ENCODE results near the gene TOPBP1.

Gene TOPBP1

GRCh38 chr3:133606902-133607301 is 54.8 kb downstream of the TOPBP1 start:
- H3K9me3 ChIP-seq (ENCODE audit: insufficient read depth, low read length, severe bottlenecking), result no peaks in the 10 kb centered on the region
- peaks cover 2% of the 10 kb centered on the region; the same call in 1 of the 2 replicates for H3K79me2 ChIP-seq (ENCODE audit: insufficient read depth, low read length)
- peaks cover 89% of the 10 kb centered on the region for H3K36me3 ChIP-seq (ENCODE audit: insufficient read depth, low read length)
- H4K20me1 ChIP-seq (ENCODE audit: insufficient read depth, low read length), result no peaks in the 10 kb centered on the region
- no peak overlapping the region for H3K9ac ChIP-seq (ENCODE audit: low read depth, low read length)
- no peaks in the 10 kb centered on the region for H3K4me1 ChIP-seq (ENCODE audit: insufficient read depth, low read length)
- H3K4me2 ChIP-seq (ENCODE audit: insufficient read depth, low read length), result no peak overlapping the region
- H3K27me3 ChIP-seq (ENCODE audit: insufficient read depth, low read length, poor library complexity), result no peaks in the 10 kb centered on the region
- no peak overlapping the region for H3K27ac ChIP-seq (ENCODE audit: low read length)
- no peak overlapping the region for H2AFZ ChIP-seq (ENCODE audit: low read depth, low read length)
- DNase-seq, result no peak
- no peak overlapping the region for H3K4me3 ChIP-seq (ENCODE audit: low read depth in 1 of 2, low read length in 2 of 2)
- no peak for ATAC-seq (ENCODE audit: insufficient read depth, low read depth)
- TF ChIP-seq EZH2 (IDR thresholded peaks at IDR 0.05; ENCODE audit: borderline replicate concordance, low read depth, low read length, severe bottlenecking) (no peak), CTCF (IDR thresholded peaks at IDR 0.05; ENCODE audit: borderline replicate concordance, extremely low read depth, low read length, poor library complexity, severe bottlenecking) (no peak)

GRCh38 chr3:133606342-133606741 is 55.4 kb downstream of the TOPBP1 start:
- ATAC-seq (ENCODE audit: insufficient read depth, low read depth), result no peak
- H3K4me1 ChIP-seq (ENCODE audit: insufficient read depth, low read length), result no peaks in the 10 kb centered on the region
- no peak overlapping the region for H2AFZ ChIP-seq (ENCODE audit: low read depth, low read length)
- H3K4me2 ChIP-seq (ENCODE audit: insufficient read depth, low read length), result no peak overlapping the region
- peaks cover 2% of the 10 kb centered on the region; the same call in 1 of the 2 replicates for H3K79me2 ChIP-seq (ENCODE audit: insufficient read depth, low read length)
- peaks cover 89% of the 10 kb centered on the region for H3K36me3 ChIP-seq (ENCODE audit: insufficient read depth, low read length)
- no peak overlapping the region for H3K27ac ChIP-seq (ENCODE audit: low read length)
- no peaks in the 10 kb centered on the region for H4K20me1 ChIP-seq (ENCODE audit: insufficient read depth, low read length)
- TF ChIP-seq CTCF (IDR thresholded peaks at IDR 0.05; ENCODE audit: borderline replicate concordance, extremely low read depth, low read length, poor library complexity, severe bottlenecking) (no peak), EZH2 (IDR thresholded peaks at IDR 0.05; ENCODE audit: borderline replicate concordance, low read depth, low read length, severe bottlenecking) (no peak)
- DNase-seq, result no peak
- H3K27me3 ChIP-seq (ENCODE audit: insufficient read depth, low read length, poor library complexity), result no peaks in the 10 kb centered on the region
- no peak overlapping the region for H3K4me3 ChIP-seq (ENCODE audit: low read depth in 1 of 2, low read length in 2 of 2)
- H3K9me3 ChIP-seq (ENCODE audit: insufficient read depth, low read length, severe bottlenecking), result no peaks in the 10 kb centered on the region
- no peak overlapping the region for H3K9ac ChIP-seq (ENCODE audit: low read depth, low read length)

GRCh38 chr3:133600572-133601081 is 61.1 kb downstream of the TOPBP1 start:
- Histone ChIP-seq H3K79me2 (ENCODE audit: insufficient read depth, low read length) (peaks cover 2% of the 10 kb centered on the region; the same call in 1 of the 2 replicates), H3K9me3 (ENCODE audit: insufficient read depth, low read length, severe bottlenecking) (no peaks in the 10 kb centered on the region), H3K36me3 (ENCODE audit: insufficient read depth, low read length) (peaks cover 58% of the 10 kb centered on the region), H3K27me3 (ENCODE audit: insufficient read depth, low read length, poor library complexity) (no peaks in the 10 kb centered on the region), H3K9ac (ENCODE audit: low read depth, low read length) (no peak overlapping the region), H3K4me3 (ENCODE audit: low read depth in 1 of 2, low read length in 2 of 2) (no peak overlapping the region), H4K20me1 (ENCODE audit: insufficient read depth, low read length) (no peaks in the 10 kb centered on the region), H3K4me1 (ENCODE audit: insufficient read depth, low read length) (no peaks in the 10 kb centered on the region), H3K27ac (ENCODE audit: low read length) (no peak overlapping the region), H2AFZ (ENCODE audit: low read depth, low read length) (no peak overlapping the region), H3K4me2 (ENCODE audit: insufficient read depth, low read length) (no peak overlapping the region)
- ATAC-seq (ENCODE audit: insufficient read depth, low read depth) (no peak), DNase-seq (no peak)
- TF ChIP-seq EZH2 (IDR thresholded peaks at IDR 0.05; ENCODE audit: borderline replicate concordance, low read depth, low read length, severe bottlenecking) (no peak), CTCF (IDR thresholded peaks at IDR 0.05; ENCODE audit: borderline replicate concordance, extremely low read depth, low read length, poor library complexity, severe bottlenecking) (no peak)

Data from DND-41 (cell line).